Hematopoietic multipotent progenitor cell treated with erythropoietin and hydrocortisone succinate and interleukin-3 and kit ligand, for 17 days (in vitro differentiated cells): ENCODE results near the gene SQSTM1.

ENCODE experiments used
- DNase-seq: peaks from one replicate; pipeline ENCODE4 v3.0.0-alpha.2; 2015; ENCODE audit warnings: low spot score

The SQSTM1 gene

DNA sequence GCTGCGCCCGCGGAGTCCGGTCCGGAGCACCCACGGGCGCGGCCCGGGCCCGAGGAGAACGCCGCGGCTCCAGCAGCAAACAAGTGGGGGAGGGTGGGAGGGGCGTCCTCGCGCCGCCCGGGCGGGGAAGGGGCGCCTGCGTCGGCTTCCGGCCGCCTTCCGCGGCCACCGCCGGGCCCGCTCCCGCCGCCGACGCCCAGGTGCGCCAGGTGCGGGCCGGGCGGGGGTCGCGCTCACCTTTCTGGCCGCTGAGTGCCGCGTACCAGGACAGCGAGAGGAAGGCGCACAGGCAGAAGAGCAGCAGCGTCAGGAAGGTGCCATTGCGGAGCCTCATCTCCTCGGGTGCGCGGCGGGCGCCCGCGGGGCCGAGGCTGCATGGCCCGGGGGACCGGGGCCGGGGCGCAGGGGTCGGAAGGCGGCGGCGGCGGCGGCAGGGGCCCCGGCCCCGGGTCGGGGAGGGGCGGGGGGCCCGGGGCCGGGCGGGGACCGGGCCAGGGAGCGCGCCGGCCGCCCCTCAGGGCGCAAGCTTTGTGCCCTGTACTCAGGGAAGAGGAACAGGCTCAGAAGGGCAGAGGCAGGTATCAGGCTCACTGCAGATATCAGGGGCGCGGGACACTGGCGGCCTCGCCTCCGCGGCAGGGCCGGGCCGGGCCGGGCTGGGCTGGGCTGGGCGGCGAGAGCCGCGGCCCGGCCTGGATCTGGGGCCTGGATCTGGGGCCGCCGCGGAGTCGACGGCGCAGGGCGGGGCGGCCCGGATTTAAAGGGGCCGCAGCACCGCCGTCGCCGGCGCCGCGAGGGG lies 14.3 kb upstream of the SQSTM1 start, which contains the start of gene MGAT4B:
Gene MGAT4B (minus strand): TSS at position 617 of the 799 bp plus-strand sequence. CDS start 283 bp downstream, at position 334.
- DNase-seq = peak; percentile 80

GRCh38 chr5:179812135-179812825 lies 8.4 kb upstream of the SQSTM1 start:
- no peak for DNase-seq

- no peak for DNase-seq
These were observed 7.6 kb upstream of the SQSTM1 start for GRCh38 chr5:179812997-179813607.

DNA sequence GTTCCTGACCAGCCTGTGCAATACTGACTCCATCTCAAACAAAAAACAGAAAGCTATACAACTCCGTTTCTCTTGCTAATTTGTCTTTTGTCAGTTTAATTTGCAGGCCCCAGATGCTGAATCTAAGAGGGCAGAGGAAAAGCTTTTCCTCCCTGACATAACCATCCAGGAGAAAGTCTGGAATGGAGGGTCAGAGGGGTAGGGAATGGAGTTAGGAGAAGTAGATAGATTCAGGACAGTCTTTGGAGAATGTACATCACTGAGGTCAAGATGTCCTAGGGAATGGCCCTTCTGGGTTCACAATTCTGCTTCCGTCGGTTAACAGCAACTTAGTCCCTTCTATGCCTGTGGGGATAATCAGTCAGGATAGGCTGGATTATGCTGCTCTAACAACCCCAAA lies 6.6 kb upstream of the SQSTM1 start:
- no peak for DNase-seq

DNA sequence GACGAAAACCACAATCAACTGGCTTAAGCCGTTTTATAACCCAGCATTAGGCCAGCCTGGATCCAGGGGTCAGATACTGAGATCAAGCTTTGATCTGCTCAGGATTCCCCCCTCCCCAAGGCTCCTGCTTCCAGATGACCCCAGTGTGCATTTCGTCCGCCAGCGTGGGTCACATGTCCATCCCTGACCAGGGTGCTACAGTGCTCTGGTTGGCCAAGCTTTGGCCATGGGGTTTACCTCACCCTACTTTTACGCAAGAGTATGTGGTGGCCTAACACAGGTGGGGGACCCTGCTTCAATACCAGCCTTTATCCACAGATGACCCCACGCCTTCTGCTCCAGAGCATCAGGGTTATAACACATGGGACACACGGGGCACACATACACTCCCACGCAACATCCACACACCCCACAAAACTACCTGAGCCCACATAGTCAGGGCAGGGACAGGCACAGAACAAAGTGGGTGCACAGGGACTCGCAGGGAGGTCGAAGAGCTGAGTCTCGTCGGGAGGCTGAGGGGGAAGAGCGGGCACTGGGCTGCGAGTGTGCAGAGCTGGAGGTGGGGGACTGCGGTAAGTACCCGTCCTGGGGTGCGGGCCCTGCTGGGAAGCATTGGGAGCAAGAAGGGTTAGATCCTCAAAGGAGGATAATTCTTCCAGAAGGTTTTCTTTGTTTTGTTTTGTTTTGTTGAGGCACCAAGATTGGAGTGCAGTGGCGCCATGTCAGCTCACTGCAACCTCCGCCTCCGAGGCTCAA lies 5.0 kb upstream of the SQSTM1 start:
- no peak for DNase-seq

DNA sequence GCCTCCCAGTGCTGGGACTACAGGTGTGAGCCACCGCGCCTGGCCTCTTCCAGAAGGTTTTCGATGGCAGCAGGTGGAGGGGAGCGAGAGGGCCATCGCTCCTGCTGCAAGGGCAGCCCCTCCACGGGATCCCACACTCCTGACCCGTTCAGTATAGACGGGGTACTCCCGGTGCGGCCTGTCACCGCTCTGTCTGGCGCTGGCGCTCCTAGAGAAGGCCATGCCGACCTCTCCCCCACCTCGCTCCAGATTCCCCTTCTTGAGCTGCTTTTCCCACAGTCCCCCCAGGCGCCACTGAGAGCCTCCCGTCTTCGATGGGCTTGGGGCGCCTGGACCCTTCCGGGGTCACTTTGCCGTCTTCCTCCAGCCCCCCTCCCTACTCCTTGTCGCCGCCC lies 4.3 kb upstream of the SQSTM1 start:
- no peak for DNase-seq

- peak; percentile 23 for DNase-seq
These were observed 3.8 kb upstream of the SQSTM1 start for GRCh38 chr5:179816796-179817469.

DNA sequence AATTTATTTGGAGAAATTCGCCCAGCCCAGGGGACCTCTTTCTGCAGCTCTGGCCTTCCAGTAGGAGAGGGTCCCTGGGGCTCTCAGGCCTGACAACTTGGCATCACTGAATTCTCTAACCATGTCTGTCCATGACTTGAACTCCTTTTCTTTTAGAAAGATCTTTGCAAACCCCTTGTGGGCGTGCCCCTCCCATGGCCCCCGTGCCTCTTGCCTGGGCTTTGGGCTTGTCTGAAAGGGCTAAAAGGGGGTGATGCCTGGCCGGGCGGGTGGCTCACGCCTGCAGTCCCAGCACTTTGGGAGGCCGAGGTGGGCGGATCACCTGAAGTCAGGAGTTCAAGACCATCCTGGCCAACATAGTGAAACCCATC lies 3.2 kb upstream of the SQSTM1 start:
- DNase-seq = no peak

DNA sequence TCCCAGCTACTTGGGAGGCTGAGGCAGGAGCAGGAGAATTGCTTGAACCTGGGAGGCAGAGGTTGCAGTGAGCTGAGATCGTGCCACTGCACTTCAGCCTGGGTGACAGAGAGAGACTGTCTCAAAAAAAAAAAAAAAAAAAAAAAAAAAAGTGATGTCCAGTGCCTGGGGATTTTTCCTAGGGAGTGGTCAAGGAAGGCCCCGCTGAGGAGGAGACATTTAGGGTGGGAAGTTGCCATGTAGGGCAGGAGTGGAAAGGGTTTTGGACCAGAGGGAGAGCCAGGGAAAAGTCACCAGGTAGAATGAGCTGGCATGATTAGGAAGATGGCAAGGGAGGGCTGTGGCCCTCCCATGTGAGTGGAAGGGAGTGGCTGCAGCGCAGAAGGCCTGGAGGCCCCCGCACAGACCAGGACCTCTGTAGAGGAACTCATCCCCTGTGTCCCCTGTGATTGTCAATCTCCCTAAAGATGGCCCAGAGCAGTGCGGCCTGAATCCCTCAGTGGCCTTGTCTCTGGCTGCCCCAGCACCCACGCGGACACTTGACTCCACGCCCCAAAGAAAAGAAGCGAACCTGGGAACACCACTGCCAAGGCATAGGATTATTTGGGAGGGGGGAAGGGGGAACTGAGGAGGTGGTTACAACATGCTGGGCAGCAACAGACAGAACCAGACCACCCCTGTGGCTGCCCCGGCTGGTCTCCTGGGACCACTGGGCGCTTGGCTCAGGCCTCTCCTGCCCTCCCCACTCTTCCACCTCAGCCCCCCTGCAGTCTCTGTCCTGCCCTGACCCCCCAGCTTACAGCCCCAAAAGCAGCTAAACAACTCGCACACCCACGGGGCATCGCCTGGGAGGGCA lies 2.6 kb upstream of the SQSTM1 start:
- peak; percentile 27 for DNase-seq

- DNase-seq = peak; percentile 82
These were observed 1.9 kb upstream of the SQSTM1 start for GRCh38 chr5:179818746-179819295.

DNA sequence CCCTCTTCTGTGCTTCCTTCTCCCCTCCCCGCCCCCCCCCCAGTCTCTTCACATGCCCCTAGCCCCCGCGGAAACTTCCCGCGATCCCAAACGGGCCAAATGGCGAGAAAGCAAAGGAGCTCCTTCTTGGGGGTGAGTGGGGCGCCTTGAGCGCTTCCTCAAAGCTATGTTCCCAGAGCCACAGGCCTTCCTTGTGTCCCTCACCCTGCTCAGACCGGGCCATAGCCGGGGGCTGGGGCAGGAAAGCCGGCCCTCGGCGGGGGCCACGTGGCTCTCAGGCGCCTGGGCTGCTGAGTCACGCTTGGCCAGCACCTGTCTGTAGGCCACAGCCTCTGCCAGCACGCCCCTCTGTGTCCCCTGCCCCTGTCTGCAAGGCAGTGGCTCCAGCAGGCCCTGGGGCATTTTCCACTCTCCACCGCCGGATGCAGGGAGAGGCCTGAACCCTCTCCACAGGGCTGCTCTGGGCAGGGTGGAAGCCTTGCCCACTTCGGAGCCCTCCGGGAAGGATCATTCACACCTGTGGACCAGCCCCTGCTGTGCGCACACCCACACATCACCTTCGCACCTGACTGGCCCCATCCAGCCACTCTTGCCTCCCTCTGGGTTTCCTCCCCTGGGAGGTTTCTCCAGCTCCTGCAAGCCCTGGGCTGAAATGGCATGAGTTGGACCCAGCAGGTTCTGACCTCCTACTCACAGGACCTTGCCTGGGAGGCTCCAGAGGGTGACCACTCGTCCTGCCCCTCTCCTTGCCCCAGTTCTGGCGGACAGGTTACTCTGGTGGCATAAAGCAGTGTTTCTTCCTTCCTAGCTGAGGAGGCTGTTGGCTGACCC lies 1.2 kb upstream of the SQSTM1 start:
- peak; percentile 70 for DNase-seq

DNA sequence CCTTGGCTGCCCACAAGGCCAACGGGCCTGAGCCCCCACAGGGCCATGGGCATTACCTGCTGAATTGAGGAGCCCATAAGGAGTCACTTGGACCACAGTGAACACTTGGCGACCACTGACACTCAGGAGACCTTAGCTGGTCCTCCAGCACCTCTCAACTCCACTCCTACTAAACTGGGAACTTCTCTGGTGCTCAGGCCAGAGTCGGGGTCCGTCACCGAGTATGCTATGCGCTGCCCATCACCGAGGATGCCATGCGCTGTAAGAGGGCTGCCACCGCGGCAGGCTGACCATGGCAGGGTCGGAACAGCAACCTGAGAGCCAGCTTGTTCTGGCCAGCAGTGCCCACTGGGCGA lies 600 bp upstream of the SQSTM1 start:
- DNase-seq = no peak

- DNase-seq = peak; percentile 95
These were observed 773 bp downstream of the SQSTM1 start for GRCh38 chr5:179821298-179822058.

DNA sequence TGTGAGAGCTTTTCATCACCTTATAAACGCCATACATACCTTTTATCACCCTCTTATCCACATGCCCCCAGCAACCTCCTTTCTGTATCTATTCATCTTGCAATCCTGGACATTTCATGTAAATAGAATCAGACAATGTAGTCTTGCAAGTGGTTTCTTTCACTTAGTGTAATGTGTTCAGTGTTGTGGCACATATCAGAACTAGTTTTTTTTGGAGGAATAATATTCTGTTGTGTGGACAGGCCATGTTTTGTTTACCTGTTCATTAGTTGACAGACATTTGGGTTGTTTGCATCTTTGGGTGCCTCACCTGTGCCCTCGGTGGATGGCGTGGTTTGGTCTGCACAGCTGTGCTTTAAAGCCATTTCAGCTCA lies 1.3 kb downstream of the SQSTM1 start:
- DNase-seq = no peak

DNA sequence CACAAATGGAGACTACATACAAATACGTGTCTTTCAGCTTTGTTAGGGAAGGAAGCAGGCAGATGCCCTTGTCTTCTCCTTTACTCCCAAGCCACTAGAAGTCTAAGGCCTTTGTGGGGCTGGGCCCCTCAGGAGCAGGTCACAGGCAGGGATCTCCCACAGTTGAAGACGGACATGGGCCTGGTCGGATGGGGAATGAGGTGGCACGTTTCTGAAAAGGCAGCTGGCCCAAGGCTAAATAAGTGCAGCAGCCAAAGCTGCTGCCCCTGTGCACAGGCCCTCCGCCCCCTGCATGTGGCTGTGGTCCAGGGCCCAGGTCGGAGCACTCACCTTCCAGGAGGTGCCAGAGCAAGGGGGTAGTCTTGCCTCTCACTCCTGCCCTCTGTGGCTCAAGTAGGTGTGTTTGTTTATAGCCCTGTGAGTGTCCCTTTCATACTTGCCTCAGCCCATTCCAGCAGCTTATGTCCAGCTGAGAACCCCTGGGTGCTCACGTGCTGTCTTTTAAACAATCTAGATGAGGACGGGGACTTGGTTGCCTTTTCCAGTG lies 1.8 kb downstream of the SQSTM1 start:
- peak; percentile 43 for DNase-seq

GRCh38 chr5:179823937-179824744 lies 3.4 kb downstream of the SQSTM1 start:
- DNase-seq = peak; percentile 9

DNA sequence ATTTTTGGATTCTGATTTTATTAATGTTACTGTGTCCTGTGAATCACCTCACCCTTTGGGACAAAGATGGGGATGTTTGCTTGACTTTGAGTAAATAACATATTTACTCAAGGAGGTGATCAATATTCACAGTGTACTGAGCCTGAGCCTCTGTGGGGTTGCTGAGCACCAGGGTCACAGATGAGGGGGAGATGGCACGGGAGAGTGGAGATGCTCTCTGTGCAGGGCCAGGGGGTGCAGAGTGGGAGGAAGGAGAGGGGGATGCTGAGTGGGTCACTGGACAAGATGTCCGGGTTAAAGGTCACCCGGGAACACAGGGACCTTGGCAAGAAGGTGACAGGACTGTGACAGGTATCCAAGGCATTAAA lies 4.0 kb downstream of the SQSTM1 start:
- no peak for DNase-seq

GRCh38 chr5:179825655-179826182 lies 5.0 kb downstream of the SQSTM1 start:
- peak; percentile 8 for DNase-seq
